ENCODE data around the gene PCGF5.
A peak's percentile ranks its signal among the peaks of the same experiment; 100 is the strongest.
"Not testable (repeated sequence)": the region's sequence is repeated elsewhere in the genome, so short reads cannot be mapped to it uniquely, and the experiment has no call there.

PCGF5 gene

GRCh38 chr10:91220194-91220953 lies at the start of gene PCGF5:
PCGF5 (plus strand) TSS chr10:91220663; CDS start chr10:91222872, 2,209 bp downstream.
- Histone ChIP-seq H3K36me3 (ENCODE audit: control insufficient read depth, insufficient read depth, low read length) (no peaks in the 10 kb centered on the region), H3K4me1 (ENCODE audit: control insufficient read depth, insufficient read depth, low read length) (peaks cover 8% of the 10 kb centered on the region; the same call in 1 of the 2 replicates), H3K27me3 (ENCODE audit: control insufficient read depth, insufficient read depth, low read length) (peaks cover 42% of the 10 kb centered on the region), H3K27ac (ENCODE audit: low read depth, low read length) (peak within 1 kb of the TSS; percentile 59), H3K9me3 (ENCODE audit: control insufficient read depth, insufficient read depth, low read length) (no peaks in the 10 kb centered on the region), H3K4me3 (ENCODE audit: low read depth, low read length) (peak within 1 kb of the TSS; percentile 80), H3K9ac (ENCODE audit: low read depth, low read length) (0 out of 2 replicates have a peak within 1 kb of the TSS, but pooled peaks have one; percentile 25)

- no peaks in the 10 kb centered on the region for H3K36me3 ChIP-seq (ENCODE audit: control insufficient read depth, insufficient read depth, low read length)
- no peak overlapping the region for H3K27ac ChIP-seq (ENCODE audit: low read depth, low read length)
- no peaks in the 10 kb centered on the region for H3K4me1 ChIP-seq (ENCODE audit: control insufficient read depth, insufficient read depth, low read length)
- H3K27me3 ChIP-seq (ENCODE audit: control insufficient read depth, insufficient read depth, low read length): peaks cover 25% of the 10 kb centered on the region
- H3K9ac ChIP-seq (ENCODE audit: low read depth, low read length): no peak overlapping the region
- H3K4me3 ChIP-seq (ENCODE audit: low read depth, low read length): no peak overlapping the region
- no peaks in the 10 kb centered on the region for H3K9me3 ChIP-seq (ENCODE audit: control insufficient read depth, insufficient read depth, low read length)
These were observed 49.0 kb upstream of the PCGF5 start for GRCh38 chr10:91171485-91171884.

GRCh38 chr10:91172348-91172747 lies 48.1 kb upstream of the PCGF5 start:
- H3K27me3 ChIP-seq (ENCODE audit: control insufficient read depth, insufficient read depth, low read length): peaks cover 16% of the 10 kb centered on the region
- H3K9ac ChIP-seq (ENCODE audit: low read depth, low read length): no peak overlapping the region
- no peaks in the 10 kb centered on the region for H3K36me3 ChIP-seq (ENCODE audit: control insufficient read depth, insufficient read depth, low read length)
- no peak overlapping the region for H3K4me3 ChIP-seq (ENCODE audit: low read depth, low read length)
- no peaks in the 10 kb centered on the region for H3K4me1 ChIP-seq (ENCODE audit: control insufficient read depth, insufficient read depth, low read length)
- H3K27ac ChIP-seq (ENCODE audit: low read depth, low read length): no peak overlapping the region
- H3K9me3 ChIP-seq (ENCODE audit: control insufficient read depth, insufficient read depth, low read length): no peaks in the 10 kb centered on the region

GRCh38 chr10:91185239-91185875 lies 35.1 kb upstream of the PCGF5 start:
- Histone ChIP-seq H3K27me3 (ENCODE audit: control insufficient read depth, insufficient read depth, low read length) (no peaks in the 10 kb centered on the region), H3K27ac (ENCODE audit: low read depth, low read length) (no peak overlapping the region), H3K9ac (ENCODE audit: low read depth, low read length) (no peak overlapping the region), H3K4me3 (ENCODE audit: low read depth, low read length) (no peak overlapping the region), H3K36me3 (ENCODE audit: control insufficient read depth, insufficient read depth, low read length) (no peaks in the 10 kb centered on the region), H3K9me3 (ENCODE audit: control insufficient read depth, insufficient read depth, low read length) (no peaks in the 10 kb centered on the region), H3K4me1 (ENCODE audit: control insufficient read depth, insufficient read depth, low read length) (no peaks in the 10 kb centered on the region)

GRCh38 chr10:91187156-91187555 lies 33.3 kb upstream of the PCGF5 start:
- H3K36me3 ChIP-seq (ENCODE audit: control insufficient read depth, insufficient read depth, low read length): no peaks in the 10 kb centered on the region
- H3K4me1 ChIP-seq (ENCODE audit: control insufficient read depth, insufficient read depth, low read length): no peaks in the 10 kb centered on the region
- H3K9ac ChIP-seq (ENCODE audit: low read depth, low read length): no peak overlapping the region
- no peak overlapping the region for H3K27ac ChIP-seq (ENCODE audit: low read depth, low read length)
- no peaks in the 10 kb centered on the region for H3K9me3 ChIP-seq (ENCODE audit: control insufficient read depth, insufficient read depth, low read length)
- no peaks in the 10 kb centered on the region for H3K27me3 ChIP-seq (ENCODE audit: control insufficient read depth, insufficient read depth, low read length)
- no peak overlapping the region for H3K4me3 ChIP-seq (ENCODE audit: low read depth, low read length)

- H3K27ac ChIP-seq (ENCODE audit: low read depth, low read length); H3K9me3 ChIP-seq (ENCODE audit: control insufficient read depth, insufficient read depth, low read length); H3K27me3 ChIP-seq (ENCODE audit: control insufficient read depth, insufficient read depth, low read length); H3K4me1 ChIP-seq (ENCODE audit: control insufficient read depth, insufficient read depth, low read length); H3K9ac ChIP-seq (ENCODE audit: low read depth, low read length); H3K36me3 ChIP-seq (ENCODE audit: control insufficient read depth, insufficient read depth, low read length); H3K4me3 ChIP-seq (ENCODE audit: low read depth, low read length): not testable (repeated sequence)
These were observed 32.5 kb upstream of the PCGF5 start for GRCh38 chr10:91188010-91188409.

GRCh38 chr10:91188889-91189288 lies 31.6 kb upstream of the PCGF5 start:
- no peaks in the 10 kb centered on the region for H3K36me3 ChIP-seq (ENCODE audit: control insufficient read depth, insufficient read depth, low read length)
- no peaks in the 10 kb centered on the region for H3K27me3 ChIP-seq (ENCODE audit: control insufficient read depth, insufficient read depth, low read length)
- H3K27ac ChIP-seq (ENCODE audit: low read depth, low read length): no peak overlapping the region
- no peak overlapping the region for H3K4me3 ChIP-seq (ENCODE audit: low read depth, low read length)
- H3K9me3 ChIP-seq (ENCODE audit: control insufficient read depth, insufficient read depth, low read length): no peaks in the 10 kb centered on the region
- no peaks in the 10 kb centered on the region for H3K4me1 ChIP-seq (ENCODE audit: control insufficient read depth, insufficient read depth, low read length)
- no peak overlapping the region for H3K9ac ChIP-seq (ENCODE audit: low read depth, low read length)

- Histone ChIP-seq H3K27ac (ENCODE audit: low read depth, low read length) (no peak overlapping the region), H3K4me3 (ENCODE audit: low read depth, low read length) (no peak overlapping the region), H3K36me3 (ENCODE audit: control insufficient read depth, insufficient read depth, low read length) (no peaks in the 10 kb centered on the region), H3K27me3 (ENCODE audit: control insufficient read depth, insufficient read depth, low read length) (no peaks in the 10 kb centered on the region), H3K4me1 (ENCODE audit: control insufficient read depth, insufficient read depth, low read length) (no peaks in the 10 kb centered on the region), H3K9me3 (ENCODE audit: control insufficient read depth, insufficient read depth, low read length) (no peaks in the 10 kb centered on the region), H3K9ac (ENCODE audit: low read depth, low read length) (no peak overlapping the region)
These were observed 30.0 kb upstream of the PCGF5 start for GRCh38 chr10:91190388-91190870.

- Histone ChIP-seq H3K4me3 (ENCODE audit: low read depth, low read length) (no peak overlapping the region), H3K27ac (ENCODE audit: low read depth, low read length) (no peak overlapping the region), H3K9me3 (ENCODE audit: control insufficient read depth, insufficient read depth, low read length) (no peaks in the 10 kb centered on the region), H3K4me1 (ENCODE audit: control insufficient read depth, insufficient read depth, low read length) (no peaks in the 10 kb centered on the region), H3K27me3 (ENCODE audit: control insufficient read depth, insufficient read depth, low read length) (no peaks in the 10 kb centered on the region), H3K9ac (ENCODE audit: low read depth, low read length) (no peak overlapping the region), H3K36me3 (ENCODE audit: control insufficient read depth, insufficient read depth, low read length) (no peaks in the 10 kb centered on the region)
These were observed 29.4 kb upstream of the PCGF5 start for GRCh38 chr10:91190876-91191583.

GRCh38 chr10:91191584-91191919 lies 28.9 kb upstream of the PCGF5 start:
- no peak overlapping the region for H3K4me3 ChIP-seq (ENCODE audit: low read depth, low read length)
- no peaks in the 10 kb centered on the region for H3K4me1 ChIP-seq (ENCODE audit: control insufficient read depth, insufficient read depth, low read length)
- H3K36me3 ChIP-seq (ENCODE audit: control insufficient read depth, insufficient read depth, low read length): no peaks in the 10 kb centered on the region
- H3K9me3 ChIP-seq (ENCODE audit: control insufficient read depth, insufficient read depth, low read length): no peaks in the 10 kb centered on the region
- no peak overlapping the region for H3K27ac ChIP-seq (ENCODE audit: low read depth, low read length)
- no peak overlapping the region for H3K9ac ChIP-seq (ENCODE audit: low read depth, low read length)
- no peaks in the 10 kb centered on the region for H3K27me3 ChIP-seq (ENCODE audit: control insufficient read depth, insufficient read depth, low read length)
